Trophoblast cell (in vitro differentiated cells and primary cell): ENCODE measurements around the gene LMTK2.

ENCODE experiments used
- DNase-seq, 2 donors: peaks; one replicate each; pipeline ENCODE4 v3.0.0-alpha.2; 2016
- H2AFZ ChIP-seq: 2 replicates; pipeline ENCODE4 v1.6.1; 2013; ENCODE audit warnings: low read length, moderate library complexity, mild to moderate bottlenecking; ENCODE audit not compliant: insufficient read depth, poor library complexity
- H2AK5ac ChIP-seq: 2 replicates; pipeline ENCODE4 v1.6.1; 2013; ENCODE audit warnings: mild to moderate bottlenecking, low read length
- H2BK120ac ChIP-seq: 2 replicates; pipeline ENCODE4 v1.6.1; 2013; ENCODE audit warnings: low read length, mild to moderate bottlenecking, moderate library complexity; ENCODE audit not compliant: insufficient read depth, poor library complexity
- H2BK12ac ChIP-seq: 2 replicates; pipeline ENCODE4 v1.6.1; 2013; ENCODE audit warnings: mild to moderate bottlenecking, low read length, moderate library complexity
- H2BK5ac ChIP-seq: 2 replicates; pipeline ENCODE4 v1.6.1; 2013; ENCODE audit warnings: low read length, low read depth, moderate library complexity, mild to moderate bottlenecking; ENCODE audit not compliant: poor library complexity
- H3K14ac ChIP-seq: 2 replicates; pipeline ENCODE4 v1.6.1; 2013; ENCODE audit warnings: mild to moderate bottlenecking, low read length
- H3K18ac ChIP-seq: 2 replicates; pipeline ENCODE4 v1.6.1; 2013; ENCODE audit warnings: mild to moderate bottlenecking, low read length
- H3K23ac ChIP-seq: 2 replicates; pipeline ENCODE4 v1.6.1; 2013; ENCODE audit warnings: low read length
- H3K27ac ChIP-seq: 2 replicates; pipeline ENCODE4 v1.5.1; 2013; ENCODE audit warnings: low read depth, mild to moderate bottlenecking, inconsistent platforms, low read length, moderate library complexity
- H3K27me3 ChIP-seq: 2 replicates; pipeline ENCODE4 v1.6.1; 2013; ENCODE audit warnings: inconsistent platforms, mild to moderate bottlenecking, low read length, moderate library complexity; ENCODE audit not compliant: insufficient read depth
- H3K36me3 ChIP-seq, 2 experiments: 1 replicate in 1 of 2; 2 replicates in 1 of 2; pipeline ENCODE4 v1.6.1; 2013; ENCODE audit warnings: low read length in 2 of 2, mild to moderate bottlenecking in 2 of 2, moderate library complexity in 1 of 2; ENCODE audit not compliant: insufficient read depth in 2 of 2, control insufficient read depth in 1 of 2
- H3K4ac ChIP-seq: 2 replicates; pipeline ENCODE4 v1.6.1; 2013; ENCODE audit warnings: low read depth, mild to moderate bottlenecking, low read length, moderate library complexity
- H3K4me1 ChIP-seq, 2 experiments: 1 replicate in 1 of 2; 2 replicates in 1 of 2; pipeline ENCODE4 v1.6.1; 2013; ENCODE audit warnings: low read length in 2 of 2, mild to moderate bottlenecking in 2 of 2, moderate library complexity in 1 of 2; ENCODE audit not compliant: insufficient read depth in 2 of 2, control insufficient read depth in 1 of 2
- H3K4me2 ChIP-seq: 2 replicates; pipeline ENCODE4 v1.6.1; 2013; ENCODE audit warnings: inconsistent platforms, mild to moderate bottlenecking, low read length, moderate library complexity
- H3K4me3 ChIP-seq: 2 replicates; pipeline ENCODE4 v1.5.1; 2013; ENCODE audit warnings: mild to moderate bottlenecking, low read depth, low read length, inconsistent platforms
- H3K79me1 ChIP-seq: one replicate; pipeline ENCODE4 v1.6.1; 2013; ENCODE audit warnings: low read length
- H3K79me2 ChIP-seq: 2 replicates; pipeline ENCODE4 v1.6.1; 2013; ENCODE audit warnings: low read length, mild to moderate bottlenecking; ENCODE audit not compliant: control insufficient read depth, insufficient read depth, poor library complexity
- H3K9ac ChIP-seq: 2 replicates; pipeline ENCODE4 v1.6.1; 2013; ENCODE audit warnings: mild to moderate bottlenecking, low read length
- H3K9me3 ChIP-seq: 2 replicates; pipeline ENCODE4 v1.6.1; 2013; ENCODE audit warnings: low read depth, mild to moderate bottlenecking, control low read depth, inconsistent platforms, low read length; ENCODE audit not compliant: insufficient read depth
- H4K12ac ChIP-seq: 2 replicates; pipeline ENCODE4 v1.6.1; 2013; ENCODE audit warnings: low read depth, mild to moderate bottlenecking, low read length, moderate library complexity
- H4K8ac ChIP-seq: 2 replicates; pipeline ENCODE4 v1.6.1; 2013; ENCODE audit warnings: low read depth, mild to moderate bottlenecking, low read length, moderate library complexity
- H4K91ac ChIP-seq: one replicate; pipeline ENCODE4 v1.6.1; 2013; ENCODE audit warnings: low read depth, mild to moderate bottlenecking, low read length, moderate library complexity
- WGBS: extraction: QIAGEN DNeasy Blood & Tissue Kit; methylation state at CpG from one replicate; pipeline ENCODE4 v1.1.7; 2013; ENCODE audit warnings: missing lambda C conversion rate; ENCODE audit not compliant: insufficient read length, insufficient coverage; ENCODE audit errors: extremely low coverage; 5-methylcytosine and 5-hydroxymethylcytosine counted together

Gene LMTK2

DNA sequence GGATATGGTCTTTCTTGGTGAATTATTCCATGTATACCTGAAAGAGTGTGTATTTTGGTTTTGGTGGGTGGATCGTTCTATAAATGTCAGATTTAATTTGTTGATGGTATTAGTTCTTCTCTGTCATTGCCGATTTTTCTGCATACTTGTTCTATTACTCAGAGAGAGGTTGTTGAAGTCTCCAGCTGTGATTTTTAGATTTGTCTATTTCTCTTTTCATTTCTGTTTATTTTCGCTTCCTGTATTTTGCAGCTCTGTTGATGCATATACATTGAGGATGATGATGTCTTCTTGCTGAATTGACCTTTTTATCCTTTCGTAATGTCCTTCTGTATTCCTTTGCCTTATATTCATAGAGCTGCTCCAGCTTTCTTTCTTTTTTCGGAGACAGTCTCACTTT, 92.5 kb downstream of the LMTK2 start:
- H4K12ac ChIP-seq, result no peak overlapping the region
- no peak overlapping the region for H4K8ac ChIP-seq
- no peak overlapping the region for H3K27ac ChIP-seq
- H3K14ac ChIP-seq, result no peak overlapping the region
- H3K4me1 ChIP-seq, result peaks cover 0 to 4% of the 10 kb centered on the region in 2 experiments
- peaks cover 4 to 10% of the 10 kb centered on the region in 2 experiments for H3K36me3 ChIP-seq
- no peak overlapping the region for H2AK5ac ChIP-seq
- no peak overlapping the region for H2BK5ac ChIP-seq
- no peak overlapping the region for H3K4ac ChIP-seq
- H2BK12ac ChIP-seq, result no peak overlapping the region
- H3K79me1 ChIP-seq, result no peaks in the 10 kb centered on the region
- H3K4me3 ChIP-seq, result no peak overlapping the region
- H3K18ac ChIP-seq, result no peak overlapping the region
- no peak for DNase-seq
- H3K23ac ChIP-seq, result no peak overlapping the region
- no peaks in the 10 kb centered on the region for H3K27me3 ChIP-seq
- WGBS, result no CpG with 5 or more reads among the region's 5 CpGs
- no peak overlapping the region for H4K91ac ChIP-seq
- H3K4me2 ChIP-seq, result no peak overlapping the region
- H3K9me3 ChIP-seq, result no peaks in the 10 kb centered on the region
- H2BK120ac ChIP-seq, result no peak overlapping the region
- no peaks in the 10 kb centered on the region for H3K79me2 ChIP-seq
- no peak overlapping the region for H3K9ac ChIP-seq
- H2AFZ ChIP-seq, result no peak overlapping the region

DNA sequence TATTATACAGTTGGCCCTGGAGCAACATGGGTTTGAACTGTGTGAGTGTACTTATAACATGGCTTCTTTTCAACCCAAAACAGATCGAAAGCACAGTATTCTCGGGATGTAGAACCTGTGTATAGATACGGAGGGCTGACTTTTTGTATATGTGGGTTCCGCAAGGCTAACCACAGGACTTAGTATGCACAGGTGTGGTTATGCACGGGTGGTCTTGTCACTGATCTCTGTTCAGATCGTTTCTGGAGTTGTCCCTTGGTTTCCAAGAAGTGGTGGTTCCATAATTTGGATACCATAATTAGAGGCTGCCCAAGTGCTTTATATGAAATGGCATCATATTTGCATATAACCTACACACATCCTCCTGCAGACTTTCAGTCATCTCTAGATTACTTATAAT, 93.7 kb downstream of the LMTK2 start:
- Histone ChIP-seq H3K4me1 (peaks cover 0 to 4% of the 10 kb centered on the region in 2 experiments), H3K18ac (no peak overlapping the region), H2BK120ac (no peak overlapping the region), H2BK5ac (no peak overlapping the region), H3K23ac (no peak overlapping the region), H3K27me3 (no peaks in the 10 kb centered on the region), H4K12ac (no peak overlapping the region), H2BK12ac (no peak overlapping the region), H3K14ac (no peak overlapping the region), H3K9ac (no peak overlapping the region), H2AFZ (no peak overlapping the region), H4K8ac (no peak overlapping the region), H3K9me3 (no peaks in the 10 kb centered on the region), H3K4me3 (no peak overlapping the region), H3K27ac (no peak overlapping the region), H3K36me3 (peaks cover 6 to 8% of the 10 kb centered on the region in 2 experiments), H3K4me2 (no peak overlapping the region), H3K79me2 (no peaks in the 10 kb centered on the region), H3K79me1 (no peaks in the 10 kb centered on the region), H3K4ac (no peak overlapping the region), H2AK5ac (no peak overlapping the region), H4K91ac (no peak overlapping the region)
- no CpG with 5 or more reads among the region's 6 CpGs for WGBS
- no peak for DNase-seq

DNA sequence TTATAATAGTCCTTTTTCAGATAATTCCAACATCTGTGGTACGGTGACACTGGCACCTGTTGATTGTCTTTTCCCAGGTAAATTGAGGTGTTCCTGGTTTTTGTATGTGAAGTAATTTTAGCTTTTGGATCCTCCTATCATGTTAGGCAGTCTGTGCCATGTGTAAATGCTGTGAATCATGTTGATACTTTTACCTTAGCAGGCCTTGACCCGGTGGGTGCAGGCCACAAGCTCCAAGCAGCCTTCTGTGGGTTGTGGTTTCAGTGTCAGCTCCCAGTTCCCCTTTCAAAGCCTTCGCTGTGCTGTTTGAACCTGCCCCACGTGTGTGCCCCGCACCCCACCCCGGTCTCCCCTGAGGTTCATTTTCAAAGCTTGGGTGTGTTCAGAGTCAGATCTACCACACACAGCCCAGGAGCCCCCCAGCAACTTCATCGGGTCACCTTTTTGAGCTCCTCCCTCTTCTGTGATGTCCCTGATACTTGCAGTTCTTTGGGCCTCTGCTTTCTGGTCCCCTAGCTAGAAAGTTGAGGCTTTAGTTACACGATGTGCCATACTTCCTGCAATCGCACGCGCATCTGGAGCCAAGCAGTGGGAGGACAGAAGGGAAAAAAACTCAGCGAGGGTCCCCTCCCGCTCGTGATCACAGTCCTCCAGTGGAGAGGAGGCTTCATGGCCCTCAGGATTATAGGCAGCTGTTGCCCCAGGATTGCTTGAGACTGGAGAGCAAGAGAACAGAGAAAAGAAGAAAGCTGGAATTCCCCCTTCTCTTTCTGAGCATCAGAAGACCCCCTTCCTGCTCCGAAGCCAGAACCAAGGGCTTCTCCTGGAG, 95.9 kb downstream of the LMTK2 start:
- no peak overlapping the region for H3K18ac ChIP-seq
- no peak overlapping the region for H3K23ac ChIP-seq
- H4K8ac ChIP-seq, result no peak overlapping the region
- no CpG with 5 or more reads among the region's 15 CpGs for WGBS
- H3K79me2 ChIP-seq, result no peaks in the 10 kb centered on the region
- no peaks in the 10 kb centered on the region for H3K27me3 ChIP-seq
- no peak overlapping the region for H3K4me2 ChIP-seq
- no peak overlapping the region for H2BK12ac ChIP-seq
- H4K91ac ChIP-seq, result no peak overlapping the region
- no peak overlapping the region for H3K4ac ChIP-seq
- H3K9me3 ChIP-seq, result no peaks in the 10 kb centered on the region
- H4K12ac ChIP-seq, result no peak overlapping the region
- H3K9ac ChIP-seq, result no peak overlapping the region
- peaks cover 16 to 18% of the 10 kb centered on the region in 2 experiments for H3K36me3 ChIP-seq
- H2BK5ac ChIP-seq, result no peak overlapping the region
- no peak overlapping the region for H3K14ac ChIP-seq
- H2AK5ac ChIP-seq, result no peak overlapping the region
- no peak for DNase-seq
- no peak overlapping the region for H3K27ac ChIP-seq
- no peaks in the 10 kb centered on the region for H3K4me1 ChIP-seq
- no peaks in the 10 kb centered on the region for H3K79me1 ChIP-seq
- no peak overlapping the region for H3K4me3 ChIP-seq
- H2AFZ ChIP-seq, result no peak overlapping the region
- no peak overlapping the region for H2BK120ac ChIP-seq

DNA sequence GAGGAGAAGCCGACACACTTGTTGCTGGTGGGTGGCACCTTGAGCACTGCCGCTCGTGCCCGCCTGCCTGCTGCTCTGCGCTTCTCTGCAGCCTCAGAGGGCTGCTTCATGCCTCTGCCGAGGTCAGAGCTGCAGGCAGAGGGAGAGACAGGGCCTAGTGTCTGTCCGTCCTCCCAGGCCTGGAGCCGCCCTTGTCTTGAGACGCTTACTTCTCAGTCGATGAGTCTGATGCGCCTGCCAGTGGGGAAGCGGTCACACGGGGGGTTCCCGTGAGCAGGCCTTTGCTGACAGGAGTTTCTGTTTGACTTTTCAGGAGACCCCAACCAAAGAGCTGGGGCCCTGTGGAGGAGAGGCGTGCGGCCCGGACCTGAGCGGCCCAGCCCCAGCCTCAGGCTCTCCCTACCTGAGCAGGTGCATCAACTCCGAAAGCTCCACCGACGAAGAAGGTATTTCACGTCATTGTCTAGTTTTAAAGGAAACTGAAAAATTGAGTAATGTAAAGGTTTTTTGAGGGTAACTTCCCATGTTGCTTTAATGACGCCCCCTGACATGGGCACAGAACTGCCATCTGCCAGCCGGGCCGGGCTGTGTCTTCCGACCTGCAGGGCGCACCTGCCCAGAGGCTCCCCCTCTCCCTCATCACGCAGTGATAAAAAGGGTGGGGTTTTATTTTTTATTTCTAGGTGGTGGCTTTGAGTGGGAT, 96.8 kb downstream of the LMTK2 start:
- Histone ChIP-seq H2BK5ac (no peak overlapping the region), H3K79me1 (no peaks in the 10 kb centered on the region), H3K4me3 (no peak overlapping the region), H3K27me3 (no peaks in the 10 kb centered on the region), H3K36me3 (peaks cover 16 to 18% of the 10 kb centered on the region in 2 experiments), H2BK120ac (no peak overlapping the region), H3K9me3 (no peaks in the 10 kb centered on the region), H3K14ac (no peak overlapping the region), H2AK5ac (no peak overlapping the region), H3K79me2 (no peaks in the 10 kb centered on the region), H2AFZ (no peak overlapping the region), H2BK12ac (no peak overlapping the region), H4K8ac (no peak overlapping the region), H3K4ac (no peak overlapping the region), H3K9ac (no peak overlapping the region), H3K18ac (no peak overlapping the region), H3K4me2 (no peak overlapping the region), H3K4me1 (no peaks in the 10 kb centered on the region), H3K23ac (no peak overlapping the region), H4K91ac (no peak overlapping the region), H3K27ac (no peak overlapping the region), H4K12ac (no peak overlapping the region)
- no peak for DNase-seq
- WGBS, result no CpG with 5 or more reads among the region's 28 CpGs
